Right lobe of liver (tissue), 4 donors: ENCODE data around the gene AGAP3.

Experiments used
- CTCF ChIP-seq, 4 donors: fragments of 200-600 bp in 3 of 4; fragments of 450-650 bp in 1 of 4; IDR thresholded peaks; one replicate each; pipeline versions ENCODE4 v1.5.1 to v1.8.0; 2016 to 2022; ENCODE audit warnings: antibody characterized with exemption in 4 of 4, mild to moderate bottlenecking in 2 of 4
- POLR2A ChIP-seq: fragments of 450-650 bp; IDR thresholded peaks from one replicate; pipeline ENCODE4 v1.6.1; 2017; ENCODE audit warnings: antibody characterized with exemption, mild to moderate bottlenecking
- donor health status: DM: no; HTN: no; CAD: no.
- donor health status: DM: no; HTN: no; CAD: no.
- donor health status: DM: no; HTN: yes; CAD: no.

DNA sequence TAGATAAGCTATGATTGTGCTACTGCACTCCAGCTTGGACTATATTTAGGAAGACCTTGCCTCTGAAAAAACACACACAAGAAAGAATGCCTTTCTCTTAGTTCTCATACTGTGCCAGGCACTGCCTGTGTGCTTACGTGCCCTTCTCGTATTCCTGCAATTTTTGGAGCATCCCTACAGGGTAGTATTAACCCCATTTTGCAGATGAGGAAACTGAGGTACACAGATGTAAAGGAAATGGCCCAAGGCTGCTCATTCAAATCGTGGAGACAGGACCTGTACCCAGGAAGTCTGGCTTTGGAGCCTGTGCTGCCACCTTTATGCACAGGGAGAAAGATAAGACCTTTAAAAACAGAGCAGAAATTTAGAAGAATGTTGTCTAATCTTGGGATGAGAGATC, 16.7 kb downstream of the AGAP3 start:
- TF ChIP-seq CTCF (IDR thresholded peaks at IDR 0.05) (no peak), POLR2A (no peak)
